NOMO-1 (cell line): ENCODE results near the gene ZDHHC1.
"Not testable (repeated sequence)": the region's sequence is repeated elsewhere in the genome, so short reads cannot be mapped to it uniquely, and the experiment has no call there.

Experiments
- DNase-seq, 2 experiments: peaks; one replicate each; lab custom pipeline; 2025; ENCODE audit not compliant: unreplicated experiment in 2 of 2; lab: John Stamatoyannopoulos, UW

The ZDHHC1 gene

DNA sequence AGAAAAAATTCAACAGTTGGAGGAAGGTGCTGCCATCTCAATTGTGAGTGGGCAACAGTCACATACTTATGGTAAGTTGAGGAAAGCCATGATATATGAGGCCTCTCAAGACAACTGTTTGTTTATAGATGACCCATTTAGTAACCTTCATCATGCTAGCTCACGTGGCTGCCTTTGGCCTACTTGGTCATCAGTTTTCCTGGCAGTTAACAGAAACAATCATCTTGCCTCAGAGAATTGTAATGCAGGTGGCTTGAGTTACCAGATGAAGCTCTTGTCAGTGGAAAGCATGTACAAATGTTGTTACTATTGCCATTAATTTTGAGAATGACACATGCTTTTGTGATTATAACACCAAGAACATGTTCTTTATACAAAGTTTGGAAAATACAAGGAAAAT lies 37.6 kb downstream of the ZDHHC1 start:
- DNase-seq = no peak

DNA sequence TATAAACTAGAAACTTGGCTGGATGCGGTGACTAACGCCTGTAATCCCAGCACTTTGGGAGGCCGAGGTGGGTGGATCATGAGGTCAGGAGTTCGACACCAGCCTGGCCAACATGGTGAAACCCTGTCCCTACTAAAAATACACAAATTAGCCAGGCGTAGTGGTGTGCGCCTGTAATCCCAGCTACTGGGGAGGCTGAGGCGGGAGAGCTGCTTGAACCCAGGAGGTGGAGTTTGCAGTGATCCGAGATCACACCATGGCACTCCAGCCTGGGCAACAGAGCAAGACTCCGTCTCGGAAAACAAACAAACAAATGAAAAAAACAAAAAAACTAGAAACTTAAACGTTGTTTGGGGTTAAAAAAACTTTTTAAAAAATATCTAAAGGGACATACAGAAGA lies 40.3 kb downstream of the ZDHHC1 start:
- not testable (repeated sequence) for DNase-seq

DNA sequence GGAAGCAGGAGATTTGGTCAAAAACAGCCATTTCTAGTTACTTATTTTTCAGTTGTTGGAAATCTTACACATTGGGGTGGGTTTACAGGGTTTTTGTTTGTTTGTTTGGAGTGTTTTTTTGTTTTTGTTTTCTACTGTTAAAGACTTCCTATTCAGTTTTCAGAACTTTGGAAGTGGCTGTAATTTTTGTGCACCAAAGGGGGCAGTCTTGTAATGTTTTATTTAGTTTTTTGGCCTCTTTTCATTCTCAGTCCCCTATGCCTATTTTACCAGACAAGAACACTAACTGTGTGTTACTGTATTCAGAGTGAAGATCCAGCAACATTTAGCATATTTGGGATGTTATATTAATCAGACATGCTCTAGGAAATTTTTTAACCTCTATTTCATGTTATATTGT lies 43.6 kb downstream of the ZDHHC1 start:
- DNase-seq = peak; percentile 27 to 43

DNA sequence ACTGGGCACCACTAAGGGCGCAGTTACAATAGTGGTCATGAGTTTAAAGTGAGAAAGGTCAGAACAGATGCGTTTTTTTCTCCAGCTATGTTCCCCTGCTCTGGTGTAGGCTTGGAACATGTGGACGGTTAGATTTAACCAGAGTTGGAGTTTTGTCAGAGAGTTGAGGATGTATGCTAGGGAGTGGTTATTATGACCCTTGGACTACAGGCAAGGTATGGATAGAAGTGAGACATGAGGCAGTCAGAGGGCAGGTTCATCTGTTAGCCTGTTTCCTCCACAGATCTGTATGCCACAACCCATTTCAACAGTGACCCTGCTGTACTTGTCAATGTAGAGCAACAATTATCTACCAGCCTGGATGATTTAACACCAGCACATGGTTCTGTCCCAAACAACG lies 45.6 kb downstream of the ZDHHC1 start:
- no peak for DNase-seq

DNA sequence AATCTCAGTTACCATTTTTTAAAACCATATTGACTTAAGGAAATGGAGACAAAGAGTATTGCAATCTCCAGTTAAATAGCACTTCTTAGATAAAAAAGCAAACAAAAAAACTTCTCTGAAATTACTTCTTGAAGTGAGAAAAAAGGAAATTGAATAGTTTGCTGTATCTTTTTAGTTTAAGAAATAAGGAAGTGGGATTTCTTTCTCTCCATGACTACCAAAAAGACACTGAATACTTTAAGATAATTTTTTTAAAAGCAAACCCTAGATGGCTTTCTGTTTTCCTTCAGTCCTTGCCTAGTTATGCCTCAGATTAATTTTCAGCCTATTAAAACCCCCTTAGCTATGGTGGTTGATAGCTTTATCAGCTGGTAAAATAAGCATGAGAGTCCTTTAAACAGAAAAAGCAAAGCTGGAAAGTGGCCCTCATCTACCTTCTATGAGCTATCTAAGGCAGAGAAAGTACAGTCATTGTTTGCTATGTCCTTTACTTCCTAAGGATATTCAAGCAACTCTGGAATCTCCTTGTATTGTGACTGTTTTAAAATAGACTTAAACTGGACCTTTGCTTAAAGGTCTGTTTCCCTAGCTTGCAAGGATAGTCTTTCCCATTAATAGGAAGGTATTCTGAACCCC lies 51.6 kb downstream of the ZDHHC1 start:
- peak in 1 of 2 experiments; percentile 67 for DNase-seq

DNA sequence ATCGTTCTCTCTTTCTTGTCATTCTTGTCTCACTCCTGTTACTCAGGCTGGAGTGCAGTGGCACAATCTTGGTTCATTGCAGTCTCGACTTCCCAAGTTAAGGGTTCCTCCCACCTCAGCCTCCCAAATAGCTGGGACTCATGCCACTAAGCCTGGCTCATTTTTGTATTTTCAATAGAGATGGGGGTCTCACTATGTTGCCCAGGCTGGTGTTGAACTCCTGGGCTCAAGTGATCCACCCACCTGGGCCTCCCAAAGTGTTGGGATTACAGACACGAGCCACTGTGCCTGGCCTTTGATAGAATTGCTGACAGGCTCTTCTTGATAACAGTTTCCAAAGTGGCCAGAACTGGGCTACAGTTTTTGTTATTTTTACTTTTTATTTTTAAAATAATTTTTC lies 55.2 kb downstream of the ZDHHC1 start:
- DNase-seq = no peak

DNA sequence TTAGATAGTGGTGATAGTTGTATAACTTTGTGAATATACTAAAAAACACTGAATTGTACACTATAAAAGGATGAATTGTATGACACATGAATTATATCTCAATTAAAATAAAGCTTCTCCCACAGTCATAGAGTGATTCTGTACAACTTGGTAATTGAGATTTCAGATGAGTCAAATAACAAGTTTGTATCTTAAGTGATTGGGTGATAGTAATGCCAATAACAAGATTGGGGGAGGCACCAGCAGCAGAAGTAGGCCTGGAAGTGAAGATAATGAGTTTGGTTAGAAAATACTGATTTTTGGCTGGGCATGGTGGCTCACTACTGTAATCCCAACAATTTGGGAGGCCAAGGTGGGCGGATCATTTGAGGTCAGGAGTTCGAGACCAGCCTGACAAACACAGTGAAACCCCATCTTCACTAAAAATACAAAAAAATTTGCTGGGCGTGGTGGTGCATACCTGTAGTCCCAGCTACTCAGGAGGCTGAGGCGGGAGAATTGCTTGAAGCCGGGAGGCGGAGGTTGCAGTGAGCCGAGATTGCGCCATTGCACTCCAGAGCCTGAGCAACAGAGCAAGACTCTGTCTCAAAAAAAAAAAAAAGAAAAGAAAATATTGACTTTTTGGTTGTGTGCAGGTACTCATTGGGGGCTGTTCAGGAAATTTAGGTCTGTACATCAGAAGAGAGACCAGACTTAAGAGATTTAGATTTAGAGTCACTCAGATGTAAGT lies 56.6 kb downstream of the ZDHHC1 start:
- not testable (repeated sequence) for DNase-seq

DNA sequence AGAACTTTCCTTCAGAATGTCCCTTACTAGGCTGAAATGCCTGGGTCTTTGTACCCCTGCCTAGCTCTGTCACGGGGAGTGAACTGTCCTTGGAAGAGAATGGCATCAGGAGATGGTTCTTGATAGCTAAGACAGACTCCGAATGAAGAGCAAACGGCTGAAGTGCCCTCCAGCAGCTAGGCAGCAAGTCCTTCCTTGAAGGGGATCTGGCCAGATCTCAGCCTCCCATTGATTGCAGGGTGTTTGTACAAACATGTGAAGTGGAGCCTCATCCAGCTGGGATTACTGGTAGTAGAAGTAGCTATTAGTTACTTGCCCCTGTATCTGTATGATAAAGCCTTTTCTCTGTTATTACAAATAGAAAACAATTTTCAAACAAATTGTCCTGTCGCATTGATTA lies 58.7 kb downstream of the ZDHHC1 start:
- DNase-seq = no peak

DNA sequence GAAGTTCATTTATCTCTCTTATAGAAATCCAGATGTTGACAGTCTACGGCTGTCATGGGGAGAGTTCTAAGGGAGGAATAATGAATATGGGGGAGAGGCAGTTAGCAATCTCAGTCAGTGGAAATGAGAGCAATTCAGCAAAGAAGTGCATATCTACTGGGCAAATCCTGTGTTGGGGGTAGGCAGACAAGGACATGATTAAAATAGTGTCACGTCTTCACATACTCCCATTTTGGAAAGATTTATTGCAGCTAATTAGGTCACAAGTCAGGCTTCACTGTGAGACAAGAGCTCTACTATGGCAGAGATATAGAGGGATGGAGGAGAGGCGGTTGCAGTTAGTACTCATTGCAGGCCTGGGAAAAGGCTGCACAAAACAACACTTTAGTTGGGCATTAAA lies 59.9 kb downstream of the ZDHHC1 start:
- no peak for DNase-seq

DNA sequence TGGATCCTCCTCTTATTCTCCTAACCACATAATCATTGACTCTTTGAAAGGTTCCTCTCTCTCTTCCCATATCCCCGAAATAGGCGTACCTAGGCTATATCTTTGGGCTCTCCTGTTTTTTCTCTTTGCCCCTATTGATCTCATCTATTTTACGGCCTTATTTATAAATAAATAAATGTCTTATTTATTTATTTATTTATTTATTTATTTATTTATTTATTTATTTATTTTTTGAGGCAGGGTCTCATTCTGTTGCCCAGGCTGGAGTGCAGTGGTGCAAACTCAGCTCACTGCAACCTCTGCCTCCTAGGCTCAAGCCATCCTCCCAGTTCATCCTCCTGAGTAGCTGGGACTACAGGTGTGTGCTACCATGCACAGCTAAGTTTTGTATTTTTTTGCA lies 63.8 kb downstream of the ZDHHC1 start:
- DNase-seq = not testable (repeated sequence)

DNA sequence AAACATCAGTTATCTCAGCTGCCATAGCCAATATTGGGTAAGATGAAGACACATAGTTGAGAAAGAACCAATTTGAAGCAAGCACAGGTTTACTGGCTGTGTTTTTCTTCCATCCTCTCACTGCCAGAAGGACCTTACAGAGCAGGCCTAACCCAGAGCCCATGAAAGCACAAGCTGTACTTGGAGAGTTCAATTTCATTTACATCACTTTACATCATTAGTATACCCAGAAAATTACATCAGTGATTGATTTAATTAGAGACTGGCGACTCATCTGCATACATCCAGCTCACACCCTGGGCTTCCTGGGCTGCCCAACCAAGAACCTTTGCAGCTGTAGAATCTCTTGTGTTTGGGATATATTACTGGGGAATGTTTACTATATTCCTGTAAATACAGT lies 66.0 kb downstream of the ZDHHC1 start:
- DNase-seq = no peak

DNA sequence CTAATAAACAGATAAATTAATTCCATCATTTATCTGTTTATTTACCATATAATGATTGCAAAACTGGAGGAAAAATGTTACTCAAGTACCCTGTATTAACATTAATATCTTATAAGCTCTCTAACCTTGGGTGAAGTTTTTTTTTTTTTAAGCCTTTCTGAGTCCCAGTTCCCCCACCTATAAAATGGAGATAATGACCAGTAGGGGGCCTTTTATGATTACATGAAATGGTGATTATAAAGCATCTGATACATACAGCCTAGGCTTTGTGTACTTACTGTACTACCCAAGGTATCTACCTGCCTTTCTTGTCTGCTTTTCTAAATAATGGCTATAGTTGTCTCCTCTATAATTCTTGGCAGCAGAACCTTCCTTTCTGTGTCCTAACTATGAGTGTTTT lies 67.1 kb downstream of the ZDHHC1 start:
- peak in 1 of 2 experiments; percentile 39 for DNase-seq

DNA sequence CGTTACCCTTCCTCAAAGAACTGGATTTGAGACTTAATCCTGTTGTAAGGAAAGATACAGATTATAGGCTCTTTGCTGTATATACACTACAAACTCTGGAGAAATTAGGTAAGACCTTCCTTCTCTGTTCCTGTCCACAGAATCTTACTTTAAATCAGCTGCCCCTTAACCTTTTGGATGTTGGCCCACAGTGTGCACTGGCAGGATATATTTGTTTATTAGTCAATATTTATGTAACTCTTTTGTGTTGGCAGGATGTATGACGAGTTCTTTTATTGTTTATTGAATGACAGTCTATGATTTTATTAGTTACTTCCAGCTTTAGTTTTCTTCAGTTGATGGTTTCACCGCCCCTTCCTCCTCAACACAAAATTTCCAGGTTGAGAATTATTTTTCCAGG lies 69.9 kb downstream of the ZDHHC1 start:
- DNase-seq = no peak

DNA sequence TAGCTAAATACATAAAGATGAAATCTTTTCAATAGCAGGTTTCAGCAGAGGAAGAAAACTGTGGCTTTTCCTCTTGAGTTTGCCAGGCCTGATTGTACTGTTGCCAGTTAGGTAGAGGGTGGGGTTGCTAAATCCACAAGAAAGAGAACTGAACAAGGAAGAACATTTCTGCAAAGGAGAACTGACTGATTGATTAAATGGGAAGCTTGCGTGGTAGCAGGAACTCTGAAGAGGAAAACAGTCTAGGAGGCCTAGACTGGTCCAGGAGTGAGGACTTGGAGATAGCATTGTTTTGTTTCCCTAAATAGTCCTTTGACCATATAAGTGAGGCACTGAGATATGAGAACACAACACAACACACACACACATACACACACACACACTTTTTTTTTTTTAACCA lies 70.9 kb downstream of the ZDHHC1 start:
- DNase-seq = no peak
